COR-L47 (cell line): ENCODE measurements around the gene ZNF24.
A peak's percentile ranks its signal among the peaks of the same experiment; 100 is the strongest.

Source experiments
- DNase-seq: peaks from one replicate; lab custom pipeline; 2025; lab: John Stamatoyannopoulos, UW

ZNF24 gene

DNA sequence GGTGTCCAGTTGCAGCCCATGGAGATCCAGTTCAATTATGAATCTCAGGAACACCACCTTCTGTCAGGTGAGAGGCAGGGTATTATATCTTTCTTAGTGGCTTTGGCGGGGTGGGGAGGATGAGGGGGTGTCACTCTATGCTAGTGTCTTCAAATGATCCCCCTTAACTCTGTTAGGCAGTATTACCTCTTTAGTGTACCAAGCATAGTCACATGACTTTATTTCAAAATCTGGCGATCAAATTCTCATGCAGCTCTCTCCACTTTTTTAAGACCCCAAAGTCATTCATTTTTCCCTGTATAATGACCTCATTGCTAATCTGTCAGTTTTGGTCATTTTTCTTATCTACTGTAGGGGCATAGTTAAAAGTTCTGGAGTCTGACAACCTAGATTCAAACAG, 53.1 kb downstream of the ZNF24 start:
- DNase-seq: no peak

GRCh38 chr18:35290094-35290735, 54.0 kb downstream of the ZNF24 start, which contains the start of gene ZSCAN30:
Gene ZSCAN30 (minus strand): TSS chr18:35290229. CDS start chr18:35264352, 25,877 bp downstream.
- DNase-seq: peak; percentile 96

GRCh38 chr18:35289727-35290093, 54.5 kb downstream of the ZNF24 start:
- peak; percentile 9 for DNase-seq

DNA sequence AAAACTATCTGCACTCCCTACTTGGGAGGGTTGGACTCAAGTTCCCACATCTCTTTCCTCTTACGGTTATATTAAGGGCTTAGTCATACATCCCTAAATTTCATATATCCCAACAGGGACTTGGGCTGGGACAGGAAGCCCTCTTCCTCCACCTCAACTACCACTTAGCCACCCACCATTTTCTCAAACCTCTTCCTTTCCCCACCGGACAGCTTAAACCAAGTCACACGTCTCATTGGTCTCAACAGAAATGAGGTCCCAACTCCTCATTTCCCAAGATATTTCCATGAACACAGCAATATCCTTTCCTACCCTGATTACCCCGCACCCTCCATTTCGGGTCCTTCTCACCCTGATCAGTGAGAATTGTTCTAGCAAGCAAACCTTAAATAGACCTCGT, 54.9 kb downstream of the ZNF24 start:
- DNase-seq: no peak

GRCh38 chr18:35284841-35285240, 59.4 kb downstream of the ZNF24 start:
- DNase-seq: no peak

DNA sequence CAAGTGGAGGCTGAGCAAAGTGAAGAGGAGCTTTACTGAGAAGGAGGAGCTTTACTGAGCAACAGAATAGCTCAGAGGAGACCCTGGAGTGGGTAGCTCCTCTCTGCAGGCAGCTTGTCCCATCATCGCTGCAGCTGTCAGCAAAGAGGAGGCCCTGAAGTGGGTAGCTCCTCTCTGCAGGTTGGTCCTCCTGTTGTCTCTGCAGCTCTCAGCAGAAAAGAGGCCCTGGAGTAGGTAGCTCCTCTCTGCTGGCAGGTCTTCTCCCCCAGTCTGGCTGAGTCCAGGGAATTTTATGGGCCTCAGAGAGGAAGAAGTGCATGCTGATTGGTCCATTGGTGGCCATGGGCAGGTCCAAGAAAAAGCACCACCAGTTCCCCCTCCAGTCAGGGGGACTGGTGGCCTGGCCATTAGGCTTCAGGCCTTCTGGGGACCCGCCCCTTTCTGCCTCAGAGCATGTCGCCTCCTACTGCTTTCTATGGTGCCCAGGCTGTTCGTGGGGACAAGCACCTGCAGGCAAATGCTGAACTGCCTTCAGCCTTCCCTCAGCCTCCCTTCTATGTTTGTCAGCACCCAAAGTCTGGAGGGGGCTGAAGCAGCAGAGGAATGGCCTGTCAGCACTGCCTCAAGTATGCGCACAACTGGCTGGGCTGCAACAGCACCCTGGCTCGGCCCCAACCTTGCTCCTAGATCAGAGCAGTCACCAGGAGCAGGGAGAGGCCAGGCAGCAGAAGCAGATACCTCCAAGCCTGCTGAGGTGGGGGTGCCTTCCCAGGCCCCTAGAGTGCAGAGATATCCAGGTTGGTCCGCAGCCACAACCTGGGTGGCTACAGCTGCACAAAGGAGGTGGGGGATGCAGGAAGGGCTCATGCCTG, 60.1 kb downstream of the ZNF24 start:
- DNase-seq: no peak

GRCh38 chr18:35282353-35282752, 61.9 kb downstream of the ZNF24 start:
- no peak for DNase-seq
